Measurements from ENCODE around the gene TFF3.

DNA sequence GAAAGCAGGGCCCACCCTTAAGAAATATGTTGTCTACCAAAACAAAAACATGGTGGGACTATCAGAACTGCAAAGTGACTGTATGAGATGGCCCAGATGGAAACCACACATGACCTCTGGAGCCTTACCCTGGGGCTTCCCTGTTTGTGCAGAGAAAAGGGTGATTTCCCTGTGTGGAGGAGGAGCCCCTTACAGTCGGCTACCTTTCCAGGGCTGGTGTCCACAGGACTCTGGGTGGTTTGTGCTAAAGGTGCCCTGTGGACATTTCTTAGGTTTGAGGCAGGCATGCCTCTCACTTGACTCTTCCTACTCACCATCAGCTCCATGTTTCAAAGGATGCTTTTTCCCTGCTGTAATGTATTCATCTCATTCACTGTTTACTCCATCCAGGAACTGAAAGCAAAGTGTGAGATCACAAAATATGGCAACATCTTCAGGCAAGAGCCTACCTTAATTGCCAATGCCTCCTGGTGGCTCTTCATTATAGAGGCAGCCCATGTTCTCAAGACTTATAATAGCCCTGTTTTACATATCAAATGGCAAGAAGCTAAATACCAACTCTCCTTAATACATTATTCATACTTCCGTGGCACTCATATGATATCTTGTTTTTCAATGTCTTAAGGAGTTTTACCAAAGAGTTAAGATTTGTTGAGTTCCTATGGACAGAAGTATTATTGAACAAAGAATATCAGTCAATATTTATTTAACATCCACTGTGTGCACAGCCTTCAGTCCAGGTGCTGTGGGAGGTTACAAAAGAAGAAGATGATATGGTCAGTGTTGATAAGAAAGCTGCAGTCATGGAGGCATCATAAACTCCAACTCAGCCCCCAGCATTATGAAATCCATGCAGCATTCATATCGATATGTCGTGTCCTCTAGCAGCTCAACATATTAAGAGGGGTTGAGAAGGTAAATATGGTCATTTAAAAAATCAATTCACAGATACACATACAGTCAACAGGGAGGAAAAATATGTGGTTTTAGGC is 15.5 kb upstream of the TFF3 start:
- no peak for TF ChIP-seq POLR2A (IDR thresholded peaks at IDR 0.05)
- TF ChIP-seq, protein P1, sequence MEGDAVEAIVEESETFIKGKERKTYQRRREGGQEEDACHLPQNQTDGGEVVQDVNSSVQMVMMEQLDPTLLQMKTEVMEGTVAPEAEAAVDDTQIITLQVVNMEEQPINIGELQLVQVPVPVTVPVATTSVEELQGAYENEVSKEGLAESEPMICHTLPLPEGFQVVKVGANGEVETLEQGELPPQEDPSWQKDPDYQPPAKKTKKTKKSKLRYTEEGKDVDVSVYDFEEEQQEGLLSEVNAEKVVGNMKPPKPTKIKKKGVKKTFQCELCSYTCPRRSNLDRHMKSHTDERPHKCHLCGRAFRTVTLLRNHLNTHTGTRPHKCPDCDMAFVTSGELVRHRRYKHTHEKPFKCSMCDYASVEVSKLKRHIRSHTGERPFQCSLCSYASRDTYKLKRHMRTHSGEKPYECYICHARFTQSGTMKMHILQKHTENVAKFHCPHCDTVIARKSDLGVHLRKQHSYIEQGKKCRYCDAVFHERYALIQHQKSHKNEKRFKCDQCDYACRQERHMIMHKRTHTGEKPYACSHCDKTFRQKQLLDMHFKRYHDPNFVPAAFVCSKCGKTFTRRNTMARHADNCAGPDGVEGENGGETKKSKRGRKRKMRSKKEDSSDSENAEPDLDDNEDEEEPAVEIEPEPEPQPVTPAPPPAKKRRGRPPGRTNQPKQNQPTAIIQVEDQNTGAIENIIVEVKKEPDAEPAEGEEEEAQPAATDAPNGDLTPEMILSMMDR (IDR thresholded peaks at IDR 0.05 in 4 of 5, conservative IDR thresholded peaks at IDR 0.05 in 1 of 5), result no peak
